ENCODE data around the gene TPCN2.
"Not testable (repeated sequence)": the region's sequence is repeated elsewhere in the genome, so short reads cannot be mapped to it uniquely, and the experiment has no call there.

Gene TPCN2

DNA sequence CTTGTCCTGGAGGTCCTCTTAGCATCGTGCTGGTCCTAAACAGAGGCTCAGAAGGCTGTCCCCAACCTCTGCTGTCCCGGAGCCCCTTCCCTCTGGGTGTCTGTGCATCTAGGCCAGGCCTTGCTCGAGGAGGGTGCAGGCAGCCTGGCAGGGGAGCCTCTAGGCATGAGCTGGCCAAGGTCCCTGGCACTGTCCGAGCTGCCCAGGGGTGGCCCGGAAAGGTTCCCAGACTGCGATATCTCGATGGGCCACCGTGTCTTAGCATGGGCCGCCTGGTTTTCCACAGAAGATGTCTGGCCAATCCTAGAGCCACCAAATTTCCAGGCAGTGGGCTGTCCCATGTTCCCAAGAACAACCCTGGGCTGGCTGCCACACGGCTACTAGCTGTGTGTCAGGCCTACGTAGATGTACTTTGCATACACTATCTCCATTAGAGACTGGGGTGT lies 82.4 kb downstream of the TPCN2 start:
- DNase-seq (ENCODE audit: low spot score), result no peak

DNA sequence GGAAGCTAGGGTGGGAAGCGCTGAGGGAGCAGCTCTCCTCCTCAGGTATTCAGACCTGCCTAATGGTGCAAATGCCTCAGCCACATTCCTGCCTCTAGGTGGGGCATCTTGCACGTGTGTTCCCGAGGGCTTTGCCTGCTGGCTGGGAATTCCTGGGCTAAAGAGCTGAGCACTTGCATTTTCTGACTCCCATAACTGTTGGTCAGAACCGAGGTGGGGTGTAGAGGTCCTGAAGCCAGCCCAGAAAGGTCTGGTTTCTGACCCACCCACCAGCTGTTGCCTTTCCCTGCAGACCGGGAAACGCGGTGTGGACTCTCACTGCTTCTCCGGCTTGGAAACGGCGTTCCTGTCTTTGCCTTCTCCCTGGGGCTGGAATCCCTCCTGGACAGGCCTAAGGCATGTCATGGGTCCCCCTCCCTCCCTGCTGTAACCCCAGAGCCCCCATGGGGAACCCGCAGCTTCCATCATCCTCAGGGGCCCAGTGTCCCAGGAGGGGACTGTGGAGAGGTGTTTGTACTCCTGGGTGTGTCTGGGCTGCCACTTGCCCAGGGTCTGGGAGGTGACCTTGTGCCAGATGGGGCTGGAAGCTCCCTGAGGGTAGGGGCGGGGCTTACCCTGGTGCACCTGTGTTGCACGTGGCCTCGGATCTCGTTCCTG lies 83.0 kb downstream of the TPCN2 start:
- DNase-seq (ENCODE audit: low spot score), result peak; percentile 87

DNA sequence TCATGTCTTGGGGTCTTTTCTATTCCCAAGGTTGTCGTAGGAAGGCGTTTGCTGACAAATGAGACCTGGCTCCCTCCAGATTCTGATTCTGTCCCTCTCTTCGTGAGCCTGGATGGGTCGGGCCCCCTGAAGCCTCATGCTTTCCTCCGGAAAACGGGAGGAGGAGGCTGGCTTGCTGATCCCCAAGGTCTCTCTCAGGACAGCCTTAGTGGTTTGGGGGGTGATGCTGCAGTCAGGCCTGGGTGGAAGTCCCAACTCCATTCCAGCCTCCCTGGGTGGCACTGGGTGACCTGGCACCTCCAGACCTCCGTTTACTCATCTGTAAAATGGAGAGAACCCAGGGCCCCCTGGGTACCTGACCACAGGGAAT lies 83.6 kb downstream of the TPCN2 start:
- DNase-seq (ENCODE audit: low spot score), result no peak

DNA sequence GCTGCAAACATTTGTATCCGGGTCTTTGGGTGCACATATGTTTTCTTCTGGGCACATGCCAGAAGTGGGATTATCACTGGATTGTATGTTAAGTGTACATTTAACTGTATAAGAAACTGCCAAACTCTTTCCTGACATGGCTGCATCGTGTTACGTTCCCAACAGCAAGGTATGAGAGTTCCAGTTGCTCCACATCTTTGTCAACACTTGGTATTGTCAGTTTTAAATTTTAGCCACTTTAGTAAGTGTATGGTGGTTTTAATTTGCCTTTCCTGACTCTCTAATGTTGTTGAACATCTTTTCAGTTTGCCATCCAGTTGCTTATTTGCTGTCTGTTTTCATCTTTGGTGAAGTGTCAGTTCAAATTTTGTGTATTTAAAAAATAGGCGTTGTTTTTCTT lies 84.5 kb downstream of the TPCN2 start:
- no peak for DNase-seq (ENCODE audit: low spot score)

DNA sequence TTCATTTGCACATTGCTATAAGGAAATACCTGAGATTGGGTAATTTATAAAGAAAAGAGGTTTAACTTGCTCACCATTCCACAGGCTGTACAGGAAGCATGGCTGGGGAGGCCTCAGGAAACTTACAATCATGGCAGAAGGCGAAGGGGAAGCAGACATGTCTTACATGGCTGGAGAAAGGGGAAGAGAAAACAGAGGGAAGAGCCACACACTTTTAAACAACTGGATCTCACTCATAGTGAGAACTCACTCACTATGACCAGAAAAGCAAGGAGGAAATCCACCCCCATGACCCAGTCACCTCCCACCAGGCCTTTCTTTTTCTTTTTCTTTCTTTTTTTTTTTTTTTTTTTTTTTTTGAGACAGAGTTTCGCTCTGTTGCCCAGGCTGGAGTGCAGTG lies 85.5 kb downstream of the TPCN2 start:
- not testable (repeated sequence) for DNase-seq (ENCODE audit: low spot score)

DNA sequence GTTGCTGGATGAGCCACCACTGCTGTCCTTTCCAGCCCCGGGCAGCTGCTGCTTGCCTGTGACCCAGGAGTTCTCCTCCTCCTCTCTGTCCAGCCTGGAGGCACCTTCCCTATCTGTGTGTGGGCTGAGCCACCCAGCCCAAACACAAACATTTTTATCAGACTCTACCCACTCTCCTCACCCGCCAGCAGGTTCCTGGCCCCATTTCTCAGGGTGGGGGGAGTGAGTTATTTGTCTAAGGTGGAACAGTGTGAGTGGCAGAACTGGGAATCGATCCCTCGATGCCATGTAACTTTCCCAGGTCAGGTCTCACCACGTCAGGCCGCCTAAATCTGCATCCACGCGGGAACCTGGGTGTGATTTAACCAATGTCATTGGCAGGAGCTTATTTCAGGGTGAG lies 86.2 kb downstream of the TPCN2 start:
- DNase-seq (ENCODE audit: low spot score), result no peak

DNA sequence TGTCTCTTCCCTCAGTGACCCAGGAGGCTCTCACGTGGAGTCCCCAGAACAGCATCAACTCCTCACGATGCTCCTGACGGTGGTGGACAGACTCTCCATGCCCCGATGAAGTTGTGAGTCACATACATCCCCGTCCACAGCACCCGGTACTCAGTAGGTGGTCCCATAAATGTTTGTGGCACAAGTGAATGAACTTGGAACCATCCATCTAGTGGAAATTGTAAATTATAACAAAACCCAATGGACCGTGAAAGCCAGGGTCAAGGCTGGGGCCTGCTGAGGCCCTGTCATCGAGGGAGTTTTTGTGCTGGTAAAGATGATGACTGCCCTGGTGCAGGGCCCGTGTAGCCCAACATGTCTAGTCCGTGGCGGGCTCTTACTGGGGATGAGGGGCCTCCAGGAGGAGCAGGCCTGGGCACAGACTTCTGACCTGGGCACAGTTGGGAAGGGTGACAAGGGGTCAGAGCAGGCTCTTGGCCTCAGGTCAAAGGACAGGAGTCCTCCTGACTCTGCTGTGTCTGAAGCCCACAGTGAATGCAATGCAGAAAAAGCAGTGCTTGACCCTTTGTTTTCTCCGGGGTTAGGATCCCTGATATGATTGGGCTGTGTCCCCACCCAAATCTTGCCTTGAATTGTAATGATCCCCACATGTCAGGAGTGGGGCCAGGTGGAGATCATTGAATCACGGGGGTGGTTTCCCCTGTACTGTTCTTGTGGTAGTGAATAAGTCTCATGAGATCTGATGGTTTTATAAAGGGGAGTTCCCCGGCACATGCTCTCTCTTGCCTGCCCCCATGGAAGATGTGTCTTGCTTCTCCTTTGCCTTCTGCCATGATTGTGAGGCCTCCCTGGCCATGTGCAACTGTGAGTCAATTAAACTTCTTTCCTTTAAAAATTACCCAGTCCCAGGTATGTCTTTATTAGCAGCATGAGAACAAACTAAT lies 87.0 kb downstream of the TPCN2 start:
- peak; percentile 42 for DNase-seq (ENCODE audit: low spot score)

DNA sequence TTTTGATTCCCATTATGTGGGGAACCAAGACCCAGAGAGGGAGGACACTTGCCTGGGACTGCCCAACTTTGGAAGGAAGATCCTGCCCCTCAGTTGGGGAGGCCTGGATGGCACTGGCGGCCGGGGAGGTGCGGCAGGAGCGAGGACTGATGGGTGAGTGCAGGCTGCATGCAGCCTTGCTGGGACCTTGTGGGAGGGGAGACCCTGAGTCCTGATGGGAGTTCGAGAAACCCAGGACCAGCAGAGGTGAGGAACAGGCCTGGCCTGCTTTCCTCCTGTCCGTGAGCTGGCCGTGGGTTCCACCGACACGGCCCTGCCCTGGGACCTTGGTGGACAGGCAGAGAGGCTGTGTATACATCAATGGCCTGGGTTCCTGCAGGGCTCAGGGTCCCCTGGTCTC lies 87.7 kb downstream of the TPCN2 start:
- DNase-seq (ENCODE audit: low spot score), result no peak

DNA sequence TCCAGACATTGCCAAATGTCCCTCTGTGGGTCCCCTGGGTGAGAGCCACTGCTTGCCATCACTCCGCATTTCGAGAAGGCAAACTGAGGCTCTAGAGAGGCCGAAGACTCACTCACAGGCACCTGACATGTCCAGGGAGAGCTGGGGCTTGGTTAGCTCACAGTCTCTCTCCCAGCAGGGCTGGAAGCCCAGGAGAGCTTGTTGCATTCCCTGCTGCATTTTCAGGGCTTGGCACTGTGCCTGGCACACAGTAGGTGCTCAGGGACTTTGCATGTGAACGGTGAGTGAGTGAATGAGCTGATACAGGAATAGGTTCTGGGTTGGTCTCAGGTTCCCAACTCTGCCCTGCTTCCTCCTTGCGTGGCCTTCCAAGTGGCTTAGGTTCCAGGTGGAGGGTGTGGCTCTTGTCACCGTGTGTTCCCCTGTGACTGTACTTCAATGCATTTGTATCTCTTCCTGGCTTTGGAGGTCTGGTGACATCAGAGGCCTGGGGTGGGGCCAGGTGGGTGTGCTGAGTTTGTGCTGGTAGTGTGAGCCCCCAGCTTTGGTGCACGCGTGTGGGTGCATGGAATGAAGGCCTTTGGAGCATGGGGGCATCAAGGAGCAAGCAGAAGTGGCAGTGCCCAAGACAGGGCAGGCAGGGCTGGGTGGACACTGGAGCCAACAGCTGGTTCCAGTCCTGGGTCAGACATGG lies 88.6 kb downstream of the TPCN2 start:
- DNase-seq (ENCODE audit: low spot score), result no peak

DNA sequence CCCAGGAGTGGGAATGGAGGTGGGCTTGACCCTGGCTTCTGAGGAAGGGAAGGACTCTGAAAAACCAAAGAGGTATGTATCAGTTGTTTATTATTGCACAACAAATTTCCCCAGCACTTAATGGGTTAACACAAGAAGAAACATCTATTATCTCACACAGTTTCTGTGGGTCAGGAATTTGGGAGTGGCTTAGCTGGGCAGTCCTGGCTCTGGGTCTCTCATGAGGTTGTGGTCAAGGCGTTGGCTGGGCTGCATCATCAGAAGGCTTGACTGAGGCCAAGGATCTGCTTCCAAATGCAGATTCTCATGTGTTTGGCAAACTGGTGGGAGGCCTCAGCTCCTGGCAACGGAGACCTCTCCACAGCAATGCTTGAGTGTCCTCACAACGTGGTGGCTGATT lies 89.5 kb downstream of the TPCN2 start:
- DNase-seq (ENCODE audit: low spot score), result peak; percentile 74

DNA sequence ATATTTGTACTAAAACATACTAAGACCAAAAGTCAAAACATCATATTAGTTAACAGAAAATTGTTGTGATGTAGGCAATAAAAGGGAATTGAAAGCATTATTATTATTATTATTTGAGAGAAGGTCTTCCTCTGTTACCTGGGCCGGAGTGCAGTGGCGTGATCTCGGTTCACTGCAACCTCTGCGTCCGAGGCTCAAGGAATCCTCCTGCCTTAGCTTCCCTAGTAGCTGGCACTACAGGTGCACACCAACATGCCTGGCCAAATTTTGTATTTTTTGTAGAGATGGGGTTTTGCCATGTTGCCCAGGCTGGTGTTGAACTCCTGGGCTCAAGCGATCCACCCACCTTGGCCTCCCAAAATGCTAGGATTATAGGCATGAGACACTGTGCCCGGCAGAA lies 91.4 kb downstream of the TPCN2 start:
- DNase-seq (ENCODE audit: low spot score), result not testable (repeated sequence)

DNA sequence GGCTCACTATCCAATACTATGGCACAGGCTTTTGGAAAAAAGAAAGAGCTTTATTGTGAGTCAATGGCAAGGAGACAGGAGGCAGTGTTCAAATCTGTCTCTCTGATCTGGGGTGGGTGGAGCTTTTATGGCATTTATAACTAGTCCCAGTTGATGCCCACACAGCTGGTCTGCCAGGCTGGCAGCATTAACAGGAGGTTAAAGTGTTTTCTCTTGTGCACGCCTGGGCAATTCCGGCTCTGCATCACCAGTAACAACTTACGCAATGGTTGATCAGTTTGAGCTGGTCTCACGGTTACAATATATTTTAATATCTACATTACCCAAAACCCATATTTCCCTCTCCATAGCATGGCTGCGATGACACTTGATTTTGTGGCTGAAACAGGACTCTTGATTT lies 91.9 kb downstream of the TPCN2 start:
- DNase-seq (ENCODE audit: low spot score), result peak; percentile 22

DNA sequence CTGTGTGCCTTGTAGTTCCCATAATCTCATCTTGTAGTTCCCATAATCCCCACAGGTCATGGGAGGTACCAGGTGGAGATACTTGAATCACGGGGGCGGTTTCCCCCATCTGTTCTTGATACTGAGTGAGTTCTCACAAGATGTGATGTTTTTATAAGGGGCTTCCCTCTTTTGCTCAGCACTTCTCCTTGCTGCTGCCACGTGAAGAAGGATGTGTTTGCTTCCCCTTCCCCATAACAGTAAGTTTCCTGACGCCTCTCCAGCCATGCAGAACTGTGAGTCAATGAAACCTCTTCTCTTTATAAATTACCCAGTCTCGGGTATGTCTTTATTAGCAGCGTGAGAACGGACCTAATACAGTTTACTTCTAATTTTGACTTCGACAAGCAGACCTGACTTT lies 93.0 kb downstream of the TPCN2 start:
- no peak for DNase-seq (ENCODE audit: low spot score)

DNA sequence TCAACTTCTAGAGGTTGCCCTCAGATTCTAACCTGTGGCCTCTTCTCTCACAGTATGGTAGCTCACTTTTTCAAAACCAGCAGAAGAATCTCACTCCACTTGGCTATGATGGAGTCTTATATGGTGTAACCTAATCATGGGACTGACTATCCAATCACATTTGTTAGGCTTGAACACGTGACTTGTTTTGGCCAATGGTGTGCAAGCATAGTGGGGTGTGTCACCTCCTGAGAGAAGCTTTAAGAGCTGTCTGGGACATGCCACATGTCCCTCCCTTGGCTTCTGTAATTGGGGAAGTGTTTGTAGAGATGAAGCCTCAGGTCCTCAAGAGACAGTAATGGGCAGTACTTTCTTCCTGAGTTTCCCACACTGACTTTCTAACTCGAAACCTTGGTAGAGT lies 94.2 kb downstream of the TPCN2 start:
- no peak for DNase-seq (ENCODE audit: low spot score)

DNA sequence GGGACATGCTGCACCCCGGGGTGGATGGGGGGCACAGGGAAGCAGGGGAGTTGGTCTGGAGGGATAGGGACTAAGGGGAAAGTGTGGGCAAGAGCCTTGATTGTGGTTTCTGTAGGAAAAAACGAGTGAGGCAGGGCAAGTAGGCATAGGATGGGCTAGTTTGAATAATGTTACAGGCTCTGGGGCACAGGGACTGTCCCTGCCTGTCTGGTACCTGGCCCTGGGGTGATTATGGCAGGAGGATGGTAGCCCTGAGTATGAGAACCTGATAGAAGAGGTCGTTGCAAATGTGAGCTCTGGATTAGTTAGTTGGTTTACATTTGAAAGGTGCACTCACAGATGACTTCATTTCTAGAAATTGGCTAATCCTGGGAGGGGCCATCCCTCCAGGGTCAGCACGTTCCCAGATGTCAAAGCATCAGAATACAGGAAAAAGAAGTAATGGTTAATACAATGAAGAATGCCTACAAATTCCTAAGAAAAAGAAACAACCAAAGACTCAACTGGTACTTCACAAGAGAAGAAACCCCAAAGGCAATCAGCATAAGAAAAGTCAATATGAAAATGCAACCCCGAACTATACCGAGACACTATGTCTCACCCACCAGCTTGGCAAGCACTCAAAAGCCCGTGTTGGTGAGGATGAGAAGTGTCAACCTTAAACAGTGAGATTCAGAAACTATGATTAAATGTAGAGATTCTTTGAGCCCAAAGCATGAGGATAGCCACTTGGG lies 95.8 kb downstream of the TPCN2 start:
- no peak for DNase-seq (ENCODE audit: low spot score)

DNA sequence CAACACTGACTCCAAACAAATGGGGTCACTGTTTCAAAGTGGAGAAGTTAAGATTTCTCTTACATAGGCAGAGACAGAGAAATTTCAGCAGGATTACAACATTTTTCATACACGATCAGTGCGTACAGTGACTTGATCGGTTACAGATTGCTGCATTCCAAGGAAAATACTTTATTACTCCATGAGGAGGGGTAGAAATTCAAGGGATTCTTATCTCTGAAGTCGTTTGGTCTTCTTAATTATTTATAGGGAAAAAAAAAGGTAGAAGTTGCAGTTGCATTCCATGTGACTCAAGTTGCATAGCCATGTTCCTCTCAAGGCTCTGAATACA lies 96.3 kb downstream of the TPCN2 start:
- DNase-seq (ENCODE audit: low spot score), result no peak

DNA sequence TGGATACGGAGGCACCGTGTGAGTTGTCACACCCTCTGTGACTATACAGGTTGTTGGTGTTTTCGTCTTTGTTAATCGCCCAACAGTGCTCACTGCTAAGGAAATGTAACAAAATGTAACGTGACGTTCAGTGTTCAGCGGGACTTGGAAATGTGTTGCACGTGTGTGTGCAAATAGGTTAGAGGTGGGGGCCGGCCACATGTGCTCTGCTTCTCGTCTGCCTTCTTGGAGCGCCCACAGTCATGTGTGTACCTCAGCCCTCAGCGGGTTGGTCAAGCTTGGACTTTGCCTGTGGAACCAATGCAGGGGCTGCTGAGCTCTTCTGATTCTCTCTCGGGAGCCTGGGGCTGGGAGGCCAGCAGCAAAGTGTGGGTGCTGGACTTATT lies 99.6 kb downstream of the TPCN2 start:
- DNase-seq (ENCODE audit: low spot score), result no peak

DNA sequence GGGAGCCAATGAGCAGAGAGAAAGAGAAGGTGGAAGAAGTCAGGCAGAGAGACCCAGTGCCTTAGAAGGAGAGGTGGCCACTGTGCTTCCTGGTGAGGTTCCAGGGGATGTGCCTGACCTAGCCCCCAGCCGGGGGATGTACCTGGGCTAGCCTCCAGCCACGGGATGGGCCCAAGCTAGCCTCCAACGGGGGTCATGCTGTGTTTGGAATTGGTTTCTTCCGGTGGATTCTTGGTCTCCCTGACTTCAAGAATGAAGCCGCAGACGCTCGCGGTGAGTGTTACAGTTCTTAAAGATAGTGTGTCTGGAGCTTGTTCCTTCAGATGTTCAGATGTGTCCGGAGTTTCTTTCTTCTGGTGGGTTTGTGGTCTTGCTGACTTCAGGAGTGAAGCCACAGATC lies 100.1 kb downstream of the TPCN2 start:
- no peak for DNase-seq (ENCODE audit: low spot score)

DNA sequence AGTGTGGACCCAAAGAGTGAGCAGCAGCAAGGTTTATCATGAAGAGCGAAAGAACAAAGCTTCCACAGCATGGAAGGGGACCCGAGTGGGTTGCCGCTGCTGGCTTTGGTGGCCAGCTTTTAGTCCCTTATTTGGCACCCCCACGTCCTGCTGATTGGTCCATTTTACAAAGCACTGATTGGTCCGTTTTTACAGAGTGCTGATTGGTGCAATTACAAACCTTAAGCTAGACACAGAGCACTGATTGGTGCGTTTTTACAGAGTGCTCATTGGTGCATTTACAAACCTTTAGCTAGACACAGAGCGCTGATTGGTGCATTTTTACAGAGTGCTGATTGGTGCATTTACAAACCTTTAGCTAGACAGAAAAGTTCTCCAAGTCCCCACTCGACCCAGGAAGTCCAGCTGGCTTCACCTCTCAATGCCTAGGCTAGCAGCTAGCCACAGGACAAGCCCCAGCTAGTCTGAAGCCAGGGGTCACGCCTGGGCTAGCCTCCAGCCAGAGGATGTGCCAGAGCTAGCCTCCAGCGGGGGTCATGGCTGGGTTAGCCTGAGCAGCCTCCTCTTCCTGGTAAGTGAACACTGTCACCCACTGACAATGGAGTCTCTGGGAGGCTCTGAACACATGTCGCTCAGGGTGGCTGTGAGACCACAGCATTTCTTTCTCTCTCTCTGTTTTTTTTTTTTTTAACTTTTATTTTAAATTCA lies 100.8 kb downstream of the TPCN2 start:
- not testable (repeated sequence) for DNase-seq (ENCODE audit: low spot score)

DNA sequence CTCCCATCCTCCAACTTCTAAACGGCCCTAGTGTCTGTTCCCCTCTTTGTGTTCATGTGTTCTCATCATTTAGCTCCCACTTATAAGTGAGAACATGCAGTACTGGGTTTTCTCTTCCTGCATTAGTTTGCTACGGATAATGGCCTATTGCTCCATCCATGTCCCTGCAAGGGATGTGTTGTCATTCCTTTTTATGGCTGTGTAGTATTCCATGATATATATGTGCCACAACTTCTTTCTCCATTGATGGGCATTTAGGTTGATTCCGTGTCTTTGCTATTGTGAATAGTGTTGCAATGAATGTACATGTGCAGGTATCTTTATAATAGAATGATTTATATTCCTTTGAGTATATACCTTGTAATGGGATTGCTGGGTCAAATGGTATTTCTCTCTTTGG lies 101.4 kb downstream of the TPCN2 start:
- no peak for DNase-seq (ENCODE audit: low spot score)

DNA sequence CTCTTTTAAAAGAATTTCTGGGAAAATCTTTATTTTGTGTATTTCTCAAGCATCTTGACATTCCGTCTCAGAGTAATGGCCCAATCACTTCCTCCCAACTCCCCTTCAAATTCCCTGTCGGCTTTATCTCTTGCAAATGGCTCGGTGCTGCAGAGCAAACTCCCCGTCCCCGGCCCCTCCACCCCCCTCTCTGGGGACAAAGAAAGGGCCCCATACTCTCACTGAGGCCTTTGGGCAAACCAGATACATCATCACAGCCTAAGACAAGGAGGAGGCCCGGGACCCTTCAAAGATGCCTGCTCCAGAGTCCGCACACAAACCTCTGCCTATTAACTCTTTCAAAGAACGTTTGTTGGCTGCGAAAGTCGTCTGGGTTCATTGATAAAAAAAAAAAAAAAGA lies 103.1 kb downstream of the TPCN2 start:
- DNase-seq (ENCODE audit: low spot score), result no peak

Data from kidney tubule cell (primary cell).